HEK293 (cell line): ENCODE measurements around the gene ISG15.

Source experiments
- YY2 ChIP-seq: fragments of 450-650 bp; formaldehyde crosslinking; IDR thresholded peaks from 2 replicates; pipeline ENCODE4 v1.5.1; 2016; ENCODE audit warnings: missing biosample characterization, missing genetic modification characterization
- ZBTB8A ChIP-seq: fragments of 450-650 bp; formaldehyde crosslinking; IDR thresholded peaks from 2 replicates; pipeline ENCODE4 v1.5.1; 2016; ENCODE audit warnings: missing biosample characterization, missing genetic modification characterization
- ZFHX2 ChIP-seq: fragments of 450-650 bp; formaldehyde crosslinking; conservative IDR thresholded peaks from 2 replicates; pipeline ENCODE4 v1.5.1; 2016; ENCODE audit warnings: missing biosample characterization, missing genetic modification characterization
- ZNF112 ChIP-seq: fragments of 450-650 bp; formaldehyde crosslinking; IDR thresholded peaks from 2 replicates; pipeline ENCODE4 v1.5.0; 2017; ENCODE audit warnings: missing biosample characterization, missing genetic modification characterization
- ZNF121 ChIP-seq: fragments of 450-650 bp; formaldehyde crosslinking; IDR thresholded peaks from 2 replicates; pipeline ENCODE4 v1.5.1; 2016; ENCODE audit warnings: missing biosample characterization, missing genetic modification characterization
- ZNF18 ChIP-seq: fragments of 450-650 bp; formaldehyde crosslinking; IDR thresholded peaks from 2 replicates; pipeline ENCODE4 v1.5.1; 2016; ENCODE audit warnings: missing biosample characterization, missing genetic modification characterization
- ZNF335 ChIP-seq: fragments of 450-650 bp; formaldehyde crosslinking; conservative IDR thresholded peaks from 2 replicates; pipeline ENCODE4 v1.5.1; 2016; ENCODE audit warnings: missing biosample characterization, missing genetic modification characterization
- ZNF350 ChIP-seq: fragments of 450-650 bp; formaldehyde crosslinking; IDR thresholded peaks from 2 replicates; pipeline ENCODE4 v1.5.0; 2017; ENCODE audit warnings: missing biosample characterization, mild to moderate bottlenecking, missing genetic modification characterization
- ZNF48 ChIP-seq: fragments of 450-650 bp; formaldehyde crosslinking; IDR thresholded peaks from 2 replicates; pipeline ENCODE4 v1.5.1; 2016; ENCODE audit warnings: missing biosample characterization, missing genetic modification characterization
- ZNF510 ChIP-seq: fragments of 450-650 bp; formaldehyde crosslinking; IDR thresholded peaks from 2 replicates; pipeline ENCODE4 v1.5.1; 2018; ENCODE audit warnings: mild to moderate bottlenecking, missing genetic modification characterization, missing biosample characterization; ENCODE audit not compliant: insufficient replicate concordance
- ZNF514 ChIP-seq: fragments of 450-650 bp; formaldehyde crosslinking; IDR thresholded peaks from 2 replicates; pipeline ENCODE4 v1.5.1; 2016; ENCODE audit warnings: missing biosample characterization, missing genetic modification characterization
- ZNF830 ChIP-seq: fragments of 450-650 bp; IDR thresholded peaks from 2 replicates; pipeline ENCODE4 v1.5.0; 2018; ENCODE audit warnings: missing biosample characterization, missing genetic modification characterization, low read depth, mild to moderate bottlenecking, moderate library complexity
- ZSCAN4 ChIP-seq: fragments of 450-650 bp; formaldehyde crosslinking; IDR thresholded peaks from 2 replicates; pipeline ENCODE4 v1.5.1; 2017; ENCODE audit warnings: missing biosample characterization, missing genetic modification characterization
- ZXDB ChIP-seq: fragments of 450-650 bp; formaldehyde crosslinking; IDR thresholded peaks from 2 replicates; pipeline ENCODE4 v1.5.1; 2016; ENCODE audit warnings: missing biosample characterization, missing genetic modification characterization
- TF ChIP-seq, protein P1 (sequence below): fragments of 450-650 bp; formaldehyde crosslinking; IDR thresholded peaks from 2 replicates; pipeline ENCODE4 v1.5.1; 2017; ENCODE audit warnings: missing biosample characterization, missing genetic modification characterization
- TF ChIP-seq, protein P2 (sequence below): fragments of 450-650 bp; formaldehyde crosslinking; IDR thresholded peaks from 2 replicates; pipeline ENCODE4 v1.5.1; 2016; ENCODE audit warnings: missing biosample characterization, missing genetic modification characterization, low read depth
- TF ChIP-seq, protein P3 (sequence below): fragments of 450-650 bp; formaldehyde crosslinking; IDR thresholded peaks from 2 replicates; pipeline ENCODE4 v1.5.1; 2016; ENCODE audit warnings: missing biosample characterization, missing genetic modification characterization, borderline replicate concordance
- TF ChIP-seq, protein P4 (sequence below): fragments of 450-650 bp; formaldehyde crosslinking; IDR thresholded peaks from 2 replicates; pipeline ENCODE4 v1.5.1; 2016; ENCODE audit warnings: missing biosample characterization, missing genetic modification characterization
- TF ChIP-seq, protein P5 (sequence below): fragments of 450-650 bp; formaldehyde crosslinking; IDR thresholded peaks from 2 replicates; pipeline ENCODE4; 2016; ENCODE audit warnings: missing biosample characterization, missing genetic modification characterization

ISG15 gene

DNA sequence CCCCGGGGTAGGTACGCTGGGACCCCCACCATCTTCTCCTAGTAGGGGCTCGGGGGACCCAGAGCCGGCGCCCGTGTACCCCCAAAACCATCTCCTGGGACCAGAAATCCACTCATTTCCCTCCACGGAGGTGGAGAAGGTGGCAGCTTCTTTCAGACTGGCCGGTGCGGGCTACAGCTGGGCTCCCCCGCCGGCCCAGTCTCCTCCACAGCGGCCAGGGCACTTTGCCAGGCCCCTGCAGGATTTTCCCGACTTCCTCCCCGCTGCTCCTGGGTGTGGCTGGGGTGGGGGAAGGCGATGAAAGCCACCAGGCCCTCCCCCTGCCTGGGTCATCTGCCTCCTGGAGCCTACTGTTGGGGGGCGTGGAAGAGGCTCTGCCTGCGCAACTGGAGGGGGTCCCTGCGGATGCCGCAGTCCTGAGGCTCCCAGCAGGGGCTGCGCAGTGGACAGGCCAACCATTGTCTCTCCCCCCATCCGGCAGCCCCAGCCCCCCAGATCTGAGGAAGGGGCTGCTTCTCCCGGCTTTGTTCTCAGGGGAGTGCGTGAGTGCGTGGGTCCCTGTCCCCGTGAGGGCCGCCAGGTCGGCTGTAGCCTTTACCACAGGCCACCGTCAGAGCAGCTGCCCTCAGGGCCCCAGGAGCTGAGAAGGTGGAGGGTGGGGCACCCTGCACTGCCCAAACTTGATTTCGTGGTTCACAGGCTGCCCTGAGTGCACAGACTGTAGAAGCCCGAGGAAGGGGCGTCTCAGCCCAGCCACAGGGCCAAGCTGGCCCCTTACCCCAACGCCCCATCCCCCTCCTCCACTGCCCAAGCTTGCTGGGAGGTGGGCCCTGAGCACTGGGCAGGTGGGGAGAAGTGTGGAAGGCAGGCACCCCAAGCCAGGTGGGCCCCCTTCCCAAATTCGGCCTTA is 8.0 kb downstream of the ISG15 start (continued):
- TF ChIP-seq, protein P1, sequence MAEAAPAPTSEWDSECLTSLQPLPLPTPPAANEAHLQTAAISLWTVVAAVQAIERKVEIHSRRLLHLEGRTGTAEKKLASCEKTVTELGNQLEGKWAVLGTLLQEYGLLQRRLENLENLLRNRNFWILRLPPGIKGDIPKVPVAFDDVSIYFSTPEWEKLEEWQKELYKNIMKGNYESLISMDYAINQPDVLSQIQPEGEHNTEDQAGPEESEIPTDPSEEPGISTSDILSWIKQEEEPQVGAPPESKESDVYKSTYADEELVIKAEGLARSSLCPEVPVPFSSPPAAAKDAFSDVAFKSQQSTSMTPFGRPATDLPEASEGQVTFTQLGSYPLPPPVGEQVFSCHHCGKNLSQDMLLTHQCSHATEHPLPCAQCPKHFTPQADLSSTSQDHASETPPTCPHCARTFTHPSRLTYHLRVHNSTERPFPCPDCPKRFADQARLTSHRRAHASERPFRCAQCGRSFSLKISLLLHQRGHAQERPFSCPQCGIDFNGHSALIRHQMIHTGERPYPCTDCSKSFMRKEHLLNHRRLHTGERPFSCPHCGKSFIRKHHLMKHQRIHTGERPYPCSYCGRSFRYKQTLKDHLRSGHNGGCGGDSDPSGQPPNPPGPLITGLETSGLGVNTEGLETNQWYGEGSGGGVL (tag by site-specific recombination) = peak; percentile 87
- TF ChIP-seq, protein P2, sequence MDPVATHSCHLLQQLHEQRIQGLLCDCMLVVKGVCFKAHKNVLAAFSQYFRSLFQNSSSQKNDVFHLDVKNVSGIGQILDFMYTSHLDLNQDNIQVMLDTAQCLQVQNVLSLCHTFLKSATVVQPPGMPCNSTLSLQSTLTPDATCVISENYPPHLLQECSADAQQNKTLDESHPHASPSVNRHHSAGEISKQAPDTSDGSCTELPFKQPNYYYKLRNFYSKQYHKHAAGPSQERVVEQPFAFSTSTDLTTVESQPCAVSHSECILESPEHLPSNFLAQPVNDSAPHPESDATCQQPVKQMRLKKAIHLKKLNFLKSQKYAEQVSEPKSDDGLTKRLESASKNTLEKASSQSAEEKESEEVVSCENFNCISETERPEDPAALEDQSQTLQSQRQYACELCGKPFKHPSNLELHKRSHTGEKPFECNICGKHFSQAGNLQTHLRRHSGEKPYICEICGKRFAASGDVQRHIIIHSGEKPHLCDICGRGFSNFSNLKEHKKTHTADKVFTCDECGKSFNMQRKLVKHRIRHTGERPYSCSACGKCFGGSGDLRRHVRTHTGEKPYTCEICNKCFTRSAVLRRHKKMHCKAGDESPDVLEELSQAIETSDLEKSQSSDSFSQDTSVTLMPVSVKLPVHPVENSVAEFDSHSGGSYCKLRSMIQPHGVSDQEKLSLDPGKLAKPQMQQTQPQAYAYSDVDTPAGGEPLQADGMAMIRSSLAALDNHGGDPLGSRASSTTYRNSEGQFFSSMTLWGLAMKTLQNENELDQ (tag by site-specific recombination) = no peak
- TF ChIP-seq ZNF350 (tag by site-specific recombination) (no peak), ZBTB8A (tag by site-specific recombination) (peak; percentile 50; the same call in 1 of the 2 replicates), ZNF335 (tag by site-specific recombination) (peak; percentile 65), ZNF18 (tag by site-specific recombination) (no peak), YY2 (tag by site-specific recombination) (no peak), ZNF510 (tag by site-specific recombination) (no peak), ZNF48 (tag by site-specific recombination) (no peak), ZNF121 (tag by site-specific recombination) (no peak), ZSCAN4 (tag by site-specific recombination) (no peak), ZXDB (tag by site-specific recombination) (peak; percentile 95), ZFHX2 (tag by site-specific recombination) (peak; percentile 18; the same call in 1 of the 2 replicates), ZNF514 (tag by site-specific recombination) (no peak), ZNF830 (no peak), ZNF112 (no peak)
- TF ChIP-seq, protein P3, sequence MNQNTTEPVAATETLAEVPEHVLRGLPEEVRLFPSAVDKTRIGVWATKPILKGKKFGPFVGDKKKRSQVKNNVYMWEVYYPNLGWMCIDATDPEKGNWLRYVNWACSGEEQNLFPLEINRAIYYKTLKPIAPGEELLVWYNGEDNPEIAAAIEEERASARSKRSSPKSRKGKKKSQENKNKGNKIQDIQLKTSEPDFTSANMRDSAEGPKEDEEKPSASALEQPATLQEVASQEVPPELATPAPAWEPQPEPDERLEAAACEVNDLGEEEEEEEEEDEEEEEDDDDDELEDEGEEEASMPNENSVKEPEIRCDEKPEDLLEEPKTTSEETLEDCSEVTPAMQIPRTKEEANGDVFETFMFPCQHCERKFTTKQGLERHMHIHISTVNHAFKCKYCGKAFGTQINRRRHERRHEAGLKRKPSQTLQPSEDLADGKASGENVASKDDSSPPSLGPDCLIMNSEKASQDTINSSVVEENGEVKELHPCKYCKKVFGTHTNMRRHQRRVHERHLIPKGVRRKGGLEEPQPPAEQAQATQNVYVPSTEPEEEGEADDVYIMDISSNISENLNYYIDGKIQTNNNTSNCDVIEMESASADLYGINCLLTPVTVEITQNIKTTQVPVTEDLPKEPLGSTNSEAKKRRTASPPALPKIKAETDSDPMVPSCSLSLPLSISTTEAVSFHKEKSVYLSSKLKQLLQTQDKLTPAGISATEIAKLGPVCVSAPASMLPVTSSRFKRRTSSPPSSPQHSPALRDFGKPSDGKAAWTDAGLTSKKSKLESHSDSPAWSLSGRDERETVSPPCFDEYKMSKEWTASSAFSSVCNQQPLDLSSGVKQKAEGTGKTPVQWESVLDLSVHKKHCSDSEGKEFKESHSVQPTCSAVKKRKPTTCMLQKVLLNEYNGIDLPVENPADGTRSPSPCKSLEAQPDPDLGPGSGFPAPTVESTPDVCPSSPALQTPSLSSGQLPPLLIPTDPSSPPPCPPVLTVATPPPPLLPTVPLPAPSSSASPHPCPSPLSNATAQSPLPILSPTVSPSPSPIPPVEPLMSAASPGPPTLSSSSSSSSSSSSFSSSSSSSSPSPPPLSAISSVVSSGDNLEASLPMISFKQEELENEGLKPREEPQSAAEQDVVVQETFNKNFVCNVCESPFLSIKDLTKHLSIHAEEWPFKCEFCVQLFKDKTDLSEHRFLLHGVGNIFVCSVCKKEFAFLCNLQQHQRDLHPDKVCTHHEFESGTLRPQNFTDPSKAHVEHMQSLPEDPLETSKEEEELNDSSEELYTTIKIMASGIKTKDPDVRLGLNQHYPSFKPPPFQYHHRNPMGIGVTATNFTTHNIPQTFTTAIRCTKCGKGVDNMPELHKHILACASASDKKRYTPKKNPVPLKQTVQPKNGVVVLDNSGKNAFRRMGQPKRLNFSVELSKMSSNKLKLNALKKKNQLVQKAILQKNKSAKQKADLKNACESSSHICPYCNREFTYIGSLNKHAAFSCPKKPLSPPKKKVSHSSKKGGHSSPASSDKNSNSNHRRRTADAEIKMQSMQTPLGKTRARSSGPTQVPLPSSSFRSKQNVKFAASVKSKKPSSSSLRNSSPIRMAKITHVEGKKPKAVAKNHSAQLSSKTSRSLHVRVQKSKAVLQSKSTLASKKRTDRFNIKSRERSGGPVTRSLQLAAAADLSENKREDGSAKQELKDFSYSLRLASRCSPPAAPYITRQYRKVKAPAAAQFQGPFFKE (tag by site-specific recombination) = no peak
- TF ChIP-seq, protein P4, sequence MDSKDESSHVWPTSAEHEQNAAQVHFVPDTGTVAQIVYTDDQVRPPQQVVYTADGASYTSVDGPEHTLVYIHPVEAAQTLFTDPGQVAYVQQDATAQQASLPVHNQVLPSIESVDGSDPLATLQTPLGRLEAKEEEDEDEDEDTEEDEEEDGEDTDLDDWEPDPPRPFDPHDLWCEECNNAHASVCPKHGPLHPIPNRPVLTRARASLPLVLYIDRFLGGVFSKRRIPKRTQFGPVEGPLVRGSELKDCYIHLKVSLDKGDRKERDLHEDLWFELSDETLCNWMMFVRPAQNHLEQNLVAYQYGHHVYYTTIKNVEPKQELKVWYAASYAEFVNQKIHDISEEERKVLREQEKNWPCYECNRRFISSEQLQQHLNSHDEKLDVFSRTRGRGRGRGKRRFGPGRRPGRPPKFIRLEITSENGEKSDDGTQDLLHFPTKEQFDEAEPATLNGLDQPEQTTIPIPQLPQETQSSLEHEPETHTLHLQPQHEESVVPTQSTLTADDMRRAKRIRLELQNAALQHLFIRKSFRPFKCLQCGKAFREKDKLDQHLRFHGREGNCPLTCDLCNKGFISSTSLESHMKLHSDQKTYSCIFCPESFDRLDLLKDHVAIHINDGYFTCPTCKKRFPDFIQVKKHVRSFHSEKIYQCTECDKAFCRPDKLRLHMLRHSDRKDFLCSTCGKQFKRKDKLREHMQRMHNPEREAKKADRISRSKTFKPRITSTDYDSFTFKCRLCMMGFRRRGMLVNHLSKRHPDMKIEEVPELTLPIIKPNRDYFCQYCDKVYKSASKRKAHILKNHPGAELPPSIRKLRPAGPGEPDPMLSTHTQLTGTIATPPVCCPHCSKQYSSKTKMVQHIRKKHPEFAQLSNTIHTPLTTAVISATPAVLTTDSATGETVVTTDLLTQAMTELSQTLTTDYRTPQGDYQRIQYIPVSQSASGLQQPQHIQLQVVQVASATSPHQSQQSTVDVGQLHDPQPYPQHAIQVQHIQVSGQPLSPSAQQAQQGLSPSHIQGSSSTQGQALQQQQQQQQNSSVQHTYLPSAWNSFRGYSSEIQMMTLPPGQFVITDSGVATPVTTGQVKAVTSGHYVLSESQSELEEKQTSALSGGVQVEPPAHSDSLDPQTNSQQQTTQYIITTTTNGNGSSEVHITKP (tag by site-specific recombination) = peak; percentile 67
- TF ChIP-seq, protein P5, sequence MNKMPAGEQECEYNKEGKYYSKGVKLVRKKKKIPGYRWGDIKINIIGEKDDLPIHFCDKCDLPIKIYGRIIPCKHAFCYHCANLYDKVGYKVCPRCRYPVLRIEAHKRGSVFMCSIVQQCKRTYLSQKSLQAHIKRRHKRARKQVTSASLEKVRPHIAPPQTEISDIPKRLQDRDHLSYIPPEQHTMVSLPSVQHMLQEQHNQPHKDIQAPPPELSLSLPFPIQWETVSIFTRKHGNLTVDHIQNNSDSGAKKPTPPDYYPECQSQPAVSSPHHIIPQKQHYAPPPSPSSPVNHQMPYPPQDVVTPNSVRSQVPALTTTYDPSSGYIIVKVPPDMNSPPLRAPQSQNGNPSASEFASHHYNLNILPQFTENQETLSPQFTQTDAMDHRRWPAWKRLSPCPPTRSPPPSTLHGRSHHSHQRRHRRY = no peak
